H1 (cell line): ENCODE measurements around the gene CCDC183. TPM values are rescaled to one million over a fixed set of nuclear protein-coding genes. Genes with fewer than 3 reads are reported as not detected.
A peak's percentile ranks its signal among the peaks of the same experiment; 100 is the strongest.
"Not testable (repeated sequence)": the region's sequence is repeated elsewhere in the genome, so short reads cannot be mapped to it uniquely, and the experiment has no call there.

Experiments
- CTCF ChIA-PET: fragments of 300-600 bp; sonication (Branson Sonifier 250); formaldehyde crosslinking; loops from one replicate; lab custom pipeline; 2021; ENCODE audit not compliant: partially characterized antibody; lab: Charles Lee
- POLR2A ChIA-PET: fragments of 300-600 bp; sonication (Branson Sonifier 250); formaldehyde crosslinking; loops from one replicate; lab custom pipeline; 2021; ENCODE audit warnings: inconsistent platforms; ENCODE audit not compliant: partially characterized antibody; lab: Charles Lee
- DNase-seq, 2 experiments: peaks; one replicate each; pipeline versions ENCODE4 v3.0.0 to v3.0.0-alpha.2; 2010 to 2022; ENCODE audit warnings: low spot score in 2 of 2, low read depth in 1 of 2, mixed read lengths in 1 of 2
- FAIRE-seq: peaks from 2 replicates; lab custom pipeline; 2011; peaks lifted over from hg19 to GRCh38; lab: Jason Lieb, UNC
- H2AFZ ChIP-seq: 2 replicates; pipeline ENCODE4 v1.8.1; 2012; ENCODE audit warnings: low read length, inconsistent platforms
- H2AK5ac ChIP-seq: 2 replicates; pipeline ENCODE4 v1.6.1; 2013; ENCODE audit warnings: low read depth, low read length
- H2BK120ac ChIP-seq: replicated peaks from 2 replicates; pipeline ENCODE3; 2013; ENCODE audit warnings: low read depth, low read length, inconsistent platforms
- H2BK12ac ChIP-seq: 2 replicates; pipeline ENCODE4 v1.6.1; 2013; ENCODE audit warnings: low read depth, low read length
- H2BK15ac ChIP-seq: 2 replicates; pipeline ENCODE4 v1.6.1; 2013; ENCODE audit warnings: low read length
- H2BK20ac ChIP-seq: 2 replicates; pipeline ENCODE4 v1.6.1; 2013; ENCODE audit warnings: low read length
- H2BK5ac ChIP-seq: 2 replicates; pipeline ENCODE4 v1.6.1; 2013; ENCODE audit warnings: low read depth, low read length
- H3K14ac ChIP-seq: 2 replicates; pipeline ENCODE4 v1.6.1; 2013; ENCODE audit warnings: inconsistent platforms; ENCODE audit not compliant: insufficient read length
- H3K18ac ChIP-seq: 2 replicates; pipeline ENCODE4 v1.6.1; 2013; ENCODE audit warnings: low read length; ENCODE audit errors: extremely low read depth
- H3K23ac ChIP-seq: 2 replicates; pipeline ENCODE4 v1.6.1; 2013; ENCODE audit warnings: inconsistent platforms; ENCODE audit not compliant: insufficient read length
- H3K23me2 ChIP-seq: 2 replicates; pipeline ENCODE4 v1.6.1; 2013; ENCODE audit warnings: low read depth, low read length
- H3K27ac ChIP-seq: 2 replicates; pipeline ENCODE4 v1.6.1; 2011; ENCODE audit warnings: low read depth, low read length, inconsistent platforms
- H3K27me3 ChIP-seq, 4 experiments: replicated peaks in 1 of 4; 1 replicate in 1 of 4; 2 replicates in 3 of 4; pipeline versions ENCODE4 v1.6.1 to v1.8.1; 2011 to 2013; ENCODE audit warnings: low read length in 3 of 4, mild to moderate bottlenecking in 3 of 4, inconsistent platforms in 2 of 4, mixed read lengths in 2 of 4, moderate library complexity in 1 of 4; ENCODE audit not compliant: control insufficient read depth in 3 of 4, insufficient read depth in 3 of 4; ENCODE audit errors: extremely low read depth in 1 of 4
- H3K36me3 ChIP-seq, 4 experiments: 2 replicates each; pipeline versions ENCODE4 v1.6.1 to v1.8.1; 2011 to 2013; ENCODE audit warnings: mild to moderate bottlenecking in 4 of 4, low read length in 3 of 4, moderate library complexity in 2 of 4, control low read depth in 1 of 4, inconsistent platforms in 1 of 4; ENCODE audit not compliant: insufficient read depth in 4 of 4, control insufficient read depth in 2 of 4
- H3K4ac ChIP-seq: replicated peaks from 2 replicates; pipeline ENCODE3; 2013; ENCODE audit warnings: low read length, low read depth, mixed read lengths, inconsistent platforms; ENCODE audit not compliant: insufficient read length
- H3K4me1 ChIP-seq, 4 experiments: replicated peaks in 1 of 4; 1 replicate in 1 of 4; 2 replicates in 3 of 4; pipeline versions ENCODE4 v1.6.1 to v1.8.1; 2011 to 2013; ENCODE audit warnings: low read length in 3 of 4, inconsistent platforms in 2 of 4, mixed read lengths in 1 of 4; ENCODE audit not compliant: insufficient read depth in 4 of 4, control insufficient read depth in 3 of 4
- H3K4me2 ChIP-seq, 2 experiments: 2 replicates each; pipeline versions ENCODE4 v1.6.1 to v1.8.1; 2011 to 2013; ENCODE audit warnings: low read depth in 2 of 2, low read length in 2 of 2, control low read depth in 1 of 2, inconsistent platforms in 1 of 2, mild to moderate bottlenecking in 1 of 2; ENCODE audit not compliant: insufficient read depth in 1 of 2
- H3K4me3 ChIP-seq, 4 experiments: fragments of 200-600, 300-600 bp in 1 of 4; sonication (generic), shearing (Covaris generic), sonication (Bioruptor Twin) in 1 of 4; 2 replicates each; pipeline versions ENCODE4 v1.5.1 to v1.8.1; 2011 to 2016; ENCODE audit warnings: low read length in 4 of 4, low read depth in 3 of 4, control low read depth in 2 of 4, inconsistent platforms in 2 of 4, mild to moderate bottlenecking in 2 of 4, mixed read lengths in 1 of 4, moderate library complexity in 1 of 4; ENCODE audit not compliant: insufficient read depth in 2 of 4; ENCODE audit errors: extremely low read depth in 1 of 4
- H3K56ac ChIP-seq: replicated peaks from 2 replicates; pipeline ENCODE3; 2013; ENCODE audit warnings: low read depth, mild to moderate bottlenecking, mixed read lengths, low read length, inconsistent platforms; ENCODE audit not compliant: insufficient read length
- H3K79me1 ChIP-seq: 2 replicates; pipeline ENCODE4 v1.6.1; 2013; ENCODE audit warnings: low read depth, low read length, control low read depth
- H3K79me2 ChIP-seq, 2 experiments: 2 replicates each; pipeline versions ENCODE4 v1.6.1 to v1.8.1; 2012 to 2013; ENCODE audit warnings: low read length in 2 of 2, mild to moderate bottlenecking in 2 of 2, inconsistent platforms in 1 of 2; ENCODE audit not compliant: insufficient read depth in 2 of 2, control insufficient read depth in 1 of 2
- H3K9ac ChIP-seq, 4 experiments: replicated peaks in 1 of 4; 1 replicate in 1 of 4; 2 replicates in 3 of 4; pipeline versions ENCODE4 v1.6.1 to v1.8.1; 2011 to 2013; ENCODE audit warnings: low read depth in 3 of 4, low read length in 3 of 4, control low read depth in 2 of 4, mild to moderate bottlenecking in 2 of 4, moderate library complexity in 2 of 4, inconsistent platforms in 1 of 4; ENCODE audit errors: extremely low read depth in 1 of 4
- H3K9me3 ChIP-seq, 2 experiments: 2 replicates each; pipeline versions ENCODE4 v1.6.1 to v1.8.1; 2012 to 2013; ENCODE audit warnings: mild to moderate bottlenecking in 2 of 2, moderate library complexity in 2 of 2, control low read depth in 1 of 2, inconsistent platforms in 1 of 2, low read depth in 1 of 2, low read length in 1 of 2, mixed read lengths in 1 of 2; ENCODE audit not compliant: insufficient read depth in 2 of 2
- H4K20me1 ChIP-seq, 2 experiments: replicated peaks in 1 of 2; 2 replicates each; pipeline versions ENCODE3 to v1.8.1; 2011 to 2013; ENCODE audit warnings: inconsistent platforms in 2 of 2, low read length in 2 of 2, mild to moderate bottlenecking in 1 of 2; ENCODE audit not compliant: insufficient read depth in 2 of 2, control insufficient read depth in 1 of 2
- H4K5ac ChIP-seq: 2 replicates; pipeline ENCODE4 v1.6.1; 2013; ENCODE audit warnings: low read length, low read depth, mixed read lengths, inconsistent platforms; ENCODE audit not compliant: insufficient read length
- H4K8ac ChIP-seq: 2 replicates; pipeline ENCODE4 v1.8.0; 2013; ENCODE audit warnings: mild to moderate bottlenecking, moderate library complexity, low read length, inconsistent platforms; ENCODE audit not compliant: insufficient read depth; ENCODE audit errors: extremely low read depth
- H4K91ac ChIP-seq: replicated peaks from 2 replicates; pipeline ENCODE3; 2013; ENCODE audit warnings: low read length, mixed read lengths, inconsistent platforms; ENCODE audit not compliant: insufficient read length
- POLR2AphosphoS5 ChIP-seq: IDR thresholded peaks from 2 replicates; pipeline ENCODE4 v1.6.1; 2011; ENCODE audit warnings: low read depth, low read length
- WGBS, 2 experiments: shearing (Covaris generic) in 1 of 2; methylation state at CpG; one replicate each; pipeline versions ENCODE4 v1.1.6 to v1.1.7; 2013 to 2015; ENCODE audit warnings: low lambda C conversion rate in 2 of 2, mixed read lengths in 2 of 2, inconsistent platforms in 1 of 2, low coverage in 1 of 2, missing lambda C conversion rate in 1 of 2; ENCODE audit not compliant: insufficient replicate concordance in 2 of 2, insufficient coverage in 1 of 2, insufficient read length in 1 of 2; ENCODE audit errors: extremely low coverage in 1 of 2, missing lambda C conversion rate in 1 of 2; 5-methylcytosine and 5-hydroxymethylcytosine counted together
- polyA plus RNA-seq, 7 experiments: library from polyadenylated mRNA; depleted of rRNA in 3 of 7; stranded (reverse) in 5 of 7; unstranded in 2 of 7; fragments of >200 nt in 5 of 7; fragments of 200-250 nt in 2 of 7; gene quantifications; 1 replicate in 5 of 7; 2 replicates in 1 of 7; 4 replicates in 1 of 7; pipeline versions ENCODE4 v1.2.1 to v1.2.3, GENCODE V29; 2011 to 2013; ENCODE audit warnings: missing spikeins in 2 of 7, mixed read lengths in 2 of 7
- total RNA-seq: library from RNA; stranded (reverse); fragmentation: NEBNext Ultra II Directional; extraction: Animal tissue kit (Norgen Biotek cat#: 25700); gene quantifications from 2 replicates; pipeline ENCODE4 v1.2.1, GENCODE V29; 2021

CCDC183 gene
- total and polyA plus RNA-seq, 2 of the 8 experiments (the other 6 are each of a cell fraction or from before 2014, with no cell fraction given): 0.51 to 1.6 TPM

GRCh38 chr9:136841646-136842379 lies 45.7 kb downstream of the CCDC183 start:
- H3K23me2 ChIP-seq, H3K79me2 ChIP-seq, H4K5ac ChIP-seq, H3K56ac ChIP-seq, H3K23ac ChIP-seq, H4K20me1 ChIP-seq, H4K91ac ChIP-seq, H3K14ac ChIP-seq, H2BK120ac ChIP-seq, H3K9ac ChIP-seq, H2AK5ac ChIP-seq, H3K79me1 ChIP-seq, H3K9me3 ChIP-seq, H3K27ac ChIP-seq, H2BK20ac ChIP-seq, H3K4me3 ChIP-seq, H3K4ac ChIP-seq, H2AFZ ChIP-seq, H2BK15ac ChIP-seq, FAIRE-seq: not testable (repeated sequence)
- ChIA-PET POLR2A (interaction anchor here (1.1 to 20.5 kb wide), 7 partner anchors 10 to 41 kb away, joined by 3 to 248 read pairs (median 8); partner anchors contain the start of genes MAMDC4 and RABL6), CTCF (interaction anchor here (0.6 to 8.9 kb wide), 31 partner anchors 8 to 1284 kb away, joined by 3 to 131 read pairs (median 4); partner anchors contain the start of genes ABCA2 and LCN8)
- Histone ChIP-seq H4K8ac (peak overlapping the region; percentile 14; the same call in 1 of the 2 replicates), H3K4me1 (peaks cover 5 to 30% (median 19%) of the 10 kb centered on the region in 4 experiments), H2BK5ac (peak overlapping the region; percentile 30; the same call in 1 of the 2 replicates), H3K18ac (peak overlapping the region; percentile 48; the same call in 1 of the 2 replicates), H3K36me3 (peaks cover 0 to 21% (median 4%) of the 10 kb centered on the region in 4 experiments; a peak in 2 of 8 replicates), H3K27me3 (peaks cover 2 to 12% (median 7%) of the 10 kb centered on the region in 4 experiments; a peak in 6 of 7 replicates), H2BK12ac (peak overlapping the region; percentile 27; the same call in 1 of the 2 replicates), H3K4me2 (peak overlapping the region in 1 of 2 experiments; percentile 27; a peak in 2 of 4 replicates)
- peak in 1 of 2 experiments; percentile 72 for DNase-seq
- 0 out of 2 replicates have a peak, but pooled peaks have one; percentile 5 for TF ChIP-seq POLR2AphosphoS5
- WGBS, 2 experiments: 65% methylated on average over 16 of the region's 16 CpGs; no CpG with 5 or more reads in 1 of the 2 experiments
